ENCODE results near the gene SLC9A4.

Gene SLC9A4

GRCh38 chr2:102578376-102578775 lies 105.3 kb downstream of the SLC9A4 start:
- no peak for TF ChIP-seq ZFP3 (CRISPR knock-in tag; IDR thresholded peaks at IDR 0.05)
- TF ChIP-seq ISL1 (CRISPR knock-in tag; IDR thresholded peaks at IDR 0.05) = no peak
- no peak for TF ChIP-seq BACH2 (CRISPR knock-in tag; IDR thresholded peaks at IDR 0.05; ENCODE audit: borderline replicate concordance)
- no peak for TF ChIP-seq OSR1 (CRISPR knock-in tag; IDR thresholded peaks at IDR 0.05)
- no peak for TF ChIP-seq GLIS3 (CRISPR knock-in tag; IDR thresholded peaks at IDR 0.05)
- TF ChIP-seq RARB (CRISPR knock-in tag; IDR thresholded peaks at IDR 0.05) = no peak
- no peak for TF ChIP-seq ZNF70 (CRISPR knock-in tag; IDR thresholded peaks at IDR 0.05)
- no peak for TF ChIP-seq TSHZ2 (CRISPR knock-in tag; IDR thresholded peaks at IDR 0.05)
- TF ChIP-seq PPARA (CRISPR knock-in tag; IDR thresholded peaks at IDR 0.05; ENCODE audit: borderline replicate concordance) = no peak
- no peak for TF ChIP-seq CSRNP3 (CRISPR knock-in tag; IDR thresholded peaks at IDR 0.05)
- no peak for TF ChIP-seq ZNF8 (CRISPR knock-in tag; IDR thresholded peaks at IDR 0.05)
- no peak for TF ChIP-seq ESRRG (CRISPR knock-in tag; IDR thresholded peaks at IDR 0.05)
- no peak for TF ChIP-seq ARNTL (CRISPR knock-in tag; IDR thresholded peaks at IDR 0.05; ENCODE audit: borderline replicate concordance, low read depth)
- no peak for TF ChIP-seq CREB5 (CRISPR knock-in tag; IDR thresholded peaks at IDR 0.05; ENCODE audit: low read depth)
- TF ChIP-seq SNAI2 (CRISPR knock-in tag; IDR thresholded peaks at IDR 0.05) = no peak
- TF ChIP-seq PATZ1 (CRISPR knock-in tag; IDR thresholded peaks at IDR 0.05; ENCODE audit: borderline replicate concordance) = no peak
- ATAC-seq = no peak

- no peak for ATAC-seq
- TF ChIP-seq ZNF8 (CRISPR knock-in tag; IDR thresholded peaks at IDR 0.05) = no peak
- no peak for TF ChIP-seq ZFP30 (CRISPR knock-in tag; IDR thresholded peaks at IDR 0.05)
- TF ChIP-seq POU6F1 (CRISPR knock-in tag; IDR thresholded peaks at IDR 0.05; ENCODE audit: borderline replicate concordance, low read depth) = no peak
- TF ChIP-seq BACH2 (CRISPR knock-in tag; IDR thresholded peaks at IDR 0.05; ENCODE audit: borderline replicate concordance) = no peak
- no peak for TF ChIP-seq ESRRG (CRISPR knock-in tag; IDR thresholded peaks at IDR 0.05)
- TF ChIP-seq CSDC2 (CRISPR knock-in tag; IDR thresholded peaks at IDR 0.05) = no peak
- no peak for TF ChIP-seq ZNF70 (CRISPR knock-in tag; IDR thresholded peaks at IDR 0.05)
- TF ChIP-seq GLIS3 (CRISPR knock-in tag; IDR thresholded peaks at IDR 0.05) = no peak
Observed at GRCh38 chr2:102581911-102582310, 108.9 kb downstream of the SLC9A4 start.

GRCh38 chr2:102582845-102583244 lies 109.8 kb downstream of the SLC9A4 start:
- no peak for ATAC-seq
- TF ChIP-seq ZFP30 (CRISPR knock-in tag; IDR thresholded peaks at IDR 0.05) = no peak
- no peak for TF ChIP-seq CSRNP3 (CRISPR knock-in tag; IDR thresholded peaks at IDR 0.05)
- no peak for TF ChIP-seq BACH2 (CRISPR knock-in tag; IDR thresholded peaks at IDR 0.05; ENCODE audit: borderline replicate concordance)
- no peak for TF ChIP-seq CSDC2 (CRISPR knock-in tag; IDR thresholded peaks at IDR 0.05)
- TF ChIP-seq ZFP3 (CRISPR knock-in tag; IDR thresholded peaks at IDR 0.05) = no peak
- no peak for TF ChIP-seq PATZ1 (CRISPR knock-in tag; IDR thresholded peaks at IDR 0.05; ENCODE audit: borderline replicate concordance)
- no peak for TF ChIP-seq ESRRG (CRISPR knock-in tag; IDR thresholded peaks at IDR 0.05)
- no peak for TF ChIP-seq ARNTL (CRISPR knock-in tag; IDR thresholded peaks at IDR 0.05; ENCODE audit: borderline replicate concordance, low read depth)
- TF ChIP-seq ZNF70 (CRISPR knock-in tag; IDR thresholded peaks at IDR 0.05) = no peak
- no peak for TF ChIP-seq TCF4 (CRISPR knock-in tag; IDR thresholded peaks at IDR 0.05; ENCODE audit: borderline replicate concordance)
- TF ChIP-seq SNAI2 (CRISPR knock-in tag; IDR thresholded peaks at IDR 0.05) = no peak
- TF ChIP-seq TSHZ2 (CRISPR knock-in tag; IDR thresholded peaks at IDR 0.05) = no peak
- TF ChIP-seq ZC3H10 (CRISPR knock-in tag; IDR thresholded peaks at IDR 0.05) = no peak
